Esophagus squamous epithelium (tissue), 4 donors: ENCODE data around the gene ATG4B.

Experiments used
- CTCF ChIP-seq, 6 experiments: fragments of 450-650 bp in 4 of 6; fragments of 200-600 bp in 2 of 6; sonication (generic) in 2 of 6; IDR thresholded peaks; one replicate each; pipeline ENCODE4 v1.5.1; 2016 to 2019; ENCODE audit warnings: antibody characterized with exemption in 6 of 6, mild to moderate bottlenecking in 4 of 6, moderate library complexity in 4 of 6
- POLR2A ChIP-seq, 4 donors: fragments of 450-650 bp; IDR thresholded peaks; one replicate each; pipeline ENCODE4 v1.6.1; 2017; ENCODE audit warnings: antibody characterized with exemption in 4 of 4, mild to moderate bottlenecking in 4 of 4, moderate library complexity in 3 of 4

GRCh38 chr2:241686324-241686649 is 48.8 kb downstream of the ATG4B start:
- TF ChIP-seq CTCF (IDR thresholded peaks at IDR 0.05) = no peak
- no peak for TF ChIP-seq POLR2A (IDR thresholded peaks at IDR 0.05)
